HepG2 (cell line): ENCODE data around the gene PLEKHG7. TPM values are rescaled to one million over a fixed set of nuclear protein-coding genes. Genes with fewer than 3 reads are reported as not detected.

Source experiments
- ATAC-seq: fragments of 200-7000 bp; cut with Tn5 transposase; 3 replicates; pipeline ENCODE4 v1.9.1; 2020; ENCODE audit warnings: mild to moderate bottlenecking, moderate library complexity
- BruUV-seq: library from RNA; stranded (reverse); fragments of 400-500 nt; replicated peaks from 2 replicates; lab custom pipeline; 2021; lab: Mats Ljungman, UMichigan
- CTCF ChIA-PET: fragments of 300-600 bp; formaldehyde crosslinking; extraction: SDS; loops from one replicate; lab custom pipeline; 2021; ENCODE audit warnings: low total read pairs, inconsistent platforms, low intra/inter-chr PET ratio; lab: Yijun Ruan, JAX
- POLR2A ChIA-PET: fragments of 350-600 bp; sonication (Branson Sonifier 250); formaldehyde crosslinking; loops from one replicate; lab custom pipeline; 2020; ENCODE audit warnings: antibody characterized with exemption, inconsistent platforms; lab: Yijun Ruan, JAX
- DNase-seq: peaks from one replicate; pipeline ENCODE4 v3.0.0-alpha.2; 2015; ENCODE audit warnings: low spot score
- FAIRE-seq: peaks from 3 replicates; lab custom pipeline; 2011; peaks lifted over from hg19 to GRCh38; lab: Jason Lieb, UNC
- H2AFZ ChIP-seq: one replicate; pipeline ENCODE4 v1.6.1; 2011; ENCODE audit warnings: low read length, inconsistent platforms
- H3K27ac ChIP-seq: fragments of 300-600 bp; 3 replicates; pipeline ENCODE4 v1.8.0; 2011; ENCODE audit warnings: mixed run types, mild to moderate bottlenecking, mixed read lengths, low read length, inconsistent platforms; ENCODE audit not compliant: insufficient read depth; ENCODE audit errors: extremely low read length
- H3K27me3 ChIP-seq, 2 experiments: fragments of 200-600 bp in 1 of 2; 2 replicates in 1 of 2; 3 replicates in 1 of 2; pipeline versions ENCODE4 v1.6.0 to v1.8.0; 2011; ENCODE audit warnings: low read length in 2 of 2, mild to moderate bottlenecking in 2 of 2, moderate library complexity in 2 of 2, inconsistent platforms in 1 of 2; ENCODE audit not compliant: insufficient read depth in 2 of 2, control insufficient read depth in 1 of 2
- H3K36me3 ChIP-seq, 2 experiments: fragments of 200-600 bp in 1 of 2; replicated peaks in 1 of 2; 2 replicates in 1 of 2; 3 replicates in 1 of 2; pipeline versions ENCODE4 v1.5.1 to v1.8.0; 2011; ENCODE audit warnings: low read length in 2 of 2, inconsistent platforms in 1 of 2; ENCODE audit not compliant: insufficient read depth in 2 of 2, control insufficient read depth in 1 of 2
- H3K4me1 ChIP-seq: 2 replicates; pipeline ENCODE4 v1.5.1; 2012; ENCODE audit warnings: low read length, inconsistent platforms; ENCODE audit not compliant: insufficient read depth
- H3K4me2 ChIP-seq: 2 replicates; pipeline ENCODE4 v1.6.0; 2011; ENCODE audit warnings: low read depth, low read length, inconsistent platforms
- H3K4me3 ChIP-seq, 3 experiments: fragments of 200-600 bp in 1 of 3; sonication (generic), shearing (Covaris generic) in 1 of 3; replicated peaks in 1 of 3; 2 replicates each; pipeline ENCODE4 v1.5.1; 2011 to 2016; ENCODE audit warnings: low read length in 3 of 3, inconsistent platforms in 2 of 3, low read depth in 2 of 3, mild to moderate bottlenecking in 2 of 3, control low read depth in 1 of 3, mixed read lengths in 1 of 3; ENCODE audit not compliant: insufficient read depth in 1 of 3
- H3K79me2 ChIP-seq: one replicate; pipeline ENCODE4 v1.6.1; 2011; ENCODE audit warnings: low read length, inconsistent platforms; ENCODE audit not compliant: insufficient read depth
- H3K9ac ChIP-seq: 2 replicates; pipeline ENCODE4 v1.6.0; 2011; ENCODE audit warnings: mild to moderate bottlenecking, low read depth, low read length, inconsistent platforms; ENCODE audit not compliant: insufficient read depth
- H3K9me3 ChIP-seq: 2 replicates; pipeline ENCODE4 v1.5.1; 2012; ENCODE audit warnings: mild to moderate bottlenecking, low read length
- H4K20me1 ChIP-seq: 2 replicates; pipeline ENCODE4 v1.6.0; 2011; ENCODE audit warnings: inconsistent platforms, mild to moderate bottlenecking, low read length, moderate library complexity; ENCODE audit not compliant: insufficient read depth
- ATF1 ChIP-seq: IDR thresholded peaks from 2 replicates; pipeline ENCODE4 v1.6.1; 2016; ENCODE audit warnings: mild to moderate bottlenecking, control low read depth
- ATM ChIP-seq: fragments of 450-650 bp; IDR thresholded peaks from 2 replicates; pipeline ENCODE4 v1.7.1; 2017; ENCODE audit warnings: mild to moderate bottlenecking, borderline replicate concordance
- GATAD2A ChIP-seq: IDR thresholded peaks from 2 replicates; pipeline ENCODE4 v1.6.1; 2016
- NFIC ChIP-seq: IDR thresholded peaks from 2 replicates; pipeline ENCODE4 v1.6.1; 2012; ENCODE audit warnings: mild to moderate bottlenecking, low read length, inconsistent platforms
- NFKBIZ ChIP-seq: IDR thresholded peaks from 2 replicates; pipeline ENCODE4 v1.6.1; 2018; ENCODE audit warnings: missing genetic modification reagents, missing compliant biosample characterization
- SMARCC2 ChIP-seq: fragments of 450-650 bp; IDR thresholded peaks from 2 replicates; pipeline ENCODE4 v1.6.1; 2017; ENCODE audit warnings: antibody characterized with exemption, mild to moderate bottlenecking
- THYN1 ChIP-seq: sonication (generic); formaldehyde crosslinking; IDR thresholded peaks from 2 replicates; pipeline ENCODE4 v1.8.1; 2023; ENCODE audit warnings: low read depth, mild to moderate bottlenecking, moderate library complexity, missing genetic modification reagents, borderline replicate concordance
- ZBTB1 ChIP-seq: sonication (generic); formaldehyde crosslinking; IDR thresholded peaks from 2 replicates; pipeline ENCODE4 v1.4.0; 2020; ENCODE audit warnings: missing genetic modification reagents, borderline replicate concordance
- ZMAT3 ChIP-seq: sonication (generic); formaldehyde crosslinking; conservative IDR thresholded peaks from 2 replicates; pipeline ENCODE4 v1.7.0; 2021; ENCODE audit warnings: missing genetic modification reagents
- ZNF20 ChIP-seq: sonication (generic); formaldehyde crosslinking; IDR thresholded peaks from 2 replicates; pipeline ENCODE4 v1.4.0; 2020; ENCODE audit warnings: mild to moderate bottlenecking, moderate library complexity, missing genetic modification reagents
- WGBS: methylation state at CpG from one replicate; pipeline ENCODE4 v1.1.6; 2017; ENCODE audit warnings: low lambda C conversion rate; 5-methylcytosine and 5-hydroxymethylcytosine counted together
- in situ Hi-C: cut with HindIII; loops from 2 replicates; pipeline ENCODE4 v1.10.0; 2017; ENCODE audit warnings: low pct_unique_long_range_greater_than_20kb; ENCODE audit not compliant: extremely low pct_ligation_motif_present
- intact Hi-C: fragments of 100-400 bp; cut with micrococcal nuclease; formaldehyde crosslinking; loops from one replicate; pipeline ENCODE4 v1.10.0; 2022; ENCODE audit not compliant: unreplicated experiment
- polyA plus RNA-seq, 8 experiments: library from polyadenylated mRNA; depleted of rRNA in 3 of 8; stranded (reverse) in 7 of 8; unstranded in 1 of 8; fragments of >200 nt; fragmentation: Illumina TruSeq in 4 of 8; extraction: Trizol in 4 of 8; gene quantifications; 2 replicates each; pipeline versions ENCODE4 v1.2.1 to v1.2.3, GENCODE V29; 2011 to 2016; ENCODE audit warnings: low read depth in 4 of 8, missing spikeins in 1 of 8, mixed read lengths in 1 of 8; ENCODE audit not compliant: insufficient read depth in 1 of 8
- total RNA-seq, 5 experiments: library from RNA; depleted of rRNA; stranded (reverse); fragments of >200 nt; fragmentation: Illumina TruSeq; extraction: Trizol; gene quantifications; 2 replicates each; pipeline ENCODE4 v1.2.3, GENCODE V29; 2016; ENCODE audit warnings: low read depth in 1 of 5
- TF ChIP-seq, protein P1 (sequence below): sonication (generic); formaldehyde crosslinking; IDR thresholded peaks from 2 replicates; pipeline ENCODE4 v1.4.0; 2020; ENCODE audit warnings: missing genetic modification reagents, borderline replicate concordance
- TF ChIP-seq, protein P2 (sequence below): IDR thresholded peaks from 2 replicates; pipeline ENCODE4 v1.6.1; 2016; ENCODE audit warnings: low read depth, borderline replicate concordance
- TF ChIP-seq, protein P3 (sequence below): sonication (generic); formaldehyde crosslinking; IDR thresholded peaks from 2 replicates; pipeline ENCODE4 v1.8.0; 2022; ENCODE audit warnings: missing genetic modification reagents, mild to moderate bottlenecking, borderline replicate concordance
- TF ChIP-seq, protein P4 (sequence below): sonication (generic); formaldehyde crosslinking; IDR thresholded peaks from 2 replicates; pipeline ENCODE4 v1.4.0; 2020; ENCODE audit warnings: missing genetic modification reagents

The PLEKHG7 gene
- total and polyA plus RNA-seq, 2 of the 13 experiments (the other 11 are each of a cell fraction or from before 2014, with no cell fraction given), result not detected

DNA sequence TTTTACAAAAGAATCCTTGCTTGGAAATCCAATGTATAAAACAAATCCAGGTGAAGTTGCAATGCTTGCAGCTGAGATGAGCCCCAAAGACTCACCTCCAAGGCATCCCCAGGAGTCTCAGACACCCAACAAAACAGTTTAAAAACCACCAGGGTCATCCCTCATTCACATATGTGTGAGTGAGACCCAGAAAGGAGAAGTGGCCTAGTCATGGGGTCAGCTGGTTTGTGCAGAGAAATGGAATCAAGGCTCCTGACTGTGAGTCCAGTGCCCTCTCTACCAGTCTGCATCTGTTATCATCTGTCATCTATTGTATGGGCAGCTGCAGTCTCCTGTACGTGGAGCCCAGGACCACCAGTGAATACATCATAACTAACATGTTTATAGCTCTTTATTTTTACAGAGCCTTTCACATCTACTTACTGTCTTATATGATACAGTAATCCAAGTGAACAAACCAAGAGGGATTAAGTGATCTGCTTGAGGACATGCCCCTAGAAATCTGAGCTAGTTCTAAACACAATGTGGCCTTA is 27.1 kb downstream of the PLEKHG7 start:
- intact Hi-C loops, result no loop called here
- POLR2A ChIA-PET, result no interaction called here
- in situ Hi-C loops, result no loop called here
- TF ChIP-seq NFIC, result no peak
- TF ChIP-seq, protein P1, sequence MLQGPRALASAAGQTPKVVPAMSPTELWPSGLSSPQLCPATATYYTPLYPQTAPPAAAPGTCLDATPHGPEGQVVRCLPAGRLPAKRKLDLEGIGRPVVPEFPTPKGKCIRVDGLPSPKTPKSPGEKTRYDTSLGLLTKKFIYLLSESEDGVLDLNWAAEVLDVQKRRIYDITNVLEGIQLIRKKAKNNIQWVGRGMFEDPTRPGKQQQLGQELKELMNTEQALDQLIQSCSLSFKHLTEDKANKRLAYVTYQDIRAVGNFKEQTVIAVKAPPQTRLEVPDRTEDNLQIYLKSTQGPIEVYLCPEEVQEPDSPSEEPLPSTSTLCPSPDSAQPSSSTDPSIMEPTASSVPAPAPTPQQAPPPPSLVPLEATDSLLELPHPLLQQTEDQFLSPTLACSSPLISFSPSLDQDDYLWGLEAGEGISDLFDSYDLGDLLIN, result no peak
- TF ChIP-seq ZMAT3 (CRISPR knock-in tag), result no peak
- TF ChIP-seq SMARCC2, result no peak
- CTCF ChIA-PET, result no interaction called here
- H3K4me1 ChIP-seq, result no peaks in the 10 kb centered on the region
- H3K4me3 ChIP-seq, result no peak overlapping the region
- no peaks in the 10 kb centered on the region for H3K9me3 ChIP-seq
- no peak for FAIRE-seq
- H3K4me2 ChIP-seq, result no peak overlapping the region
- ATAC-seq, result no peak
- no peak for DNase-seq
- H3K27me3 ChIP-seq, result no peaks in the 10 kb centered on the region; a peak in 1 of 5 replicates
- no peaks in the 10 kb centered on the region for H3K36me3 ChIP-seq
- no peaks in the 10 kb centered on the region for H3K79me2 ChIP-seq
- WGBS, result 0% methylated on average over 1 of the region's 1 CpG
- H2AFZ ChIP-seq, result no peak overlapping the region
- BruUV-seq, result no TSS peak
- H3K9ac ChIP-seq, result no peak overlapping the region
- no peak overlapping the region for H3K27ac ChIP-seq
- no peaks in the 10 kb centered on the region for H4K20me1 ChIP-seq

DNA sequence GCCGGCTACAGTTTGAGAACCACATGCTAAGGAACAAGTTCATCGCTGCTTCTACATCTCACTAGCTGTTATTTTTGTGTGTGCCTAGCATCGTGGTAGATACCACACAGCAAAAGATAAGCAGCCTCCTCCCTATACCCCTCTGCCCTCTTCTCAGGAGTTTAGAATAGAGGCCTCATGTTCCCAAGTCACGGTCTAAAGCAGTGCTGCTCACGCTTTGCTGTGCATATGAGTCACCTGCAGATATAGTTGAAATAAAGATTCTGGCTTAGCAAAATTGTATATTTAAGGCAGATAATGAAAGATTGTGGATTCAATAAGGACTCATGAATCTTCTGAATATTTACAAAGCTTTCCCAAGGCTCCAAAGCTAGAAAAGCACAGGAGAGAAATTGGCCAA is 28.0 kb downstream of the PLEKHG7 start:
- Histone ChIP-seq H3K4me1 (no peaks in the 10 kb centered on the region), H3K79me2 (no peaks in the 10 kb centered on the region), H3K9ac (no peak overlapping the region), H3K27ac (no peak overlapping the region), H3K36me3 (no peaks in the 10 kb centered on the region), H3K4me3 (no peak overlapping the region), H3K9me3 (no peaks in the 10 kb centered on the region), H3K4me2 (no peak overlapping the region), H2AFZ (no peak overlapping the region), H4K20me1 (no peaks in the 10 kb centered on the region), H3K27me3 (peaks cover 0 to 3% of the 10 kb centered on the region in 2 experiments; a peak in 1 of 5 replicates)
- no peak for FAIRE-seq
- BruUV-seq, result no TSS peak
- POLR2A ChIA-PET, result no interaction called here
- intact Hi-C loops, result no loop called here
- in situ Hi-C loops, result no loop called here
- no peak for ATAC-seq
- CTCF ChIA-PET, result no interaction called here
- no peak for DNase-seq
- TF ChIP-seq, protein P2, sequence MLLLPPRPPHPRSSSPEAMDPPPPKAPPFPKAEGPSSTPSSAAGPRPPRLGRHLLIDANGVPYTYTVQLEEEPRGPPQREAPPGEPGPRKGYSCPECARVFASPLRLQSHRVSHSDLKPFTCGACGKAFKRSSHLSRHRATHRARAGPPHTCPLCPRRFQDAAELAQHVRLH (CRISPR knock-in tag), result no peak
- TF ChIP-seq, protein P3, sequence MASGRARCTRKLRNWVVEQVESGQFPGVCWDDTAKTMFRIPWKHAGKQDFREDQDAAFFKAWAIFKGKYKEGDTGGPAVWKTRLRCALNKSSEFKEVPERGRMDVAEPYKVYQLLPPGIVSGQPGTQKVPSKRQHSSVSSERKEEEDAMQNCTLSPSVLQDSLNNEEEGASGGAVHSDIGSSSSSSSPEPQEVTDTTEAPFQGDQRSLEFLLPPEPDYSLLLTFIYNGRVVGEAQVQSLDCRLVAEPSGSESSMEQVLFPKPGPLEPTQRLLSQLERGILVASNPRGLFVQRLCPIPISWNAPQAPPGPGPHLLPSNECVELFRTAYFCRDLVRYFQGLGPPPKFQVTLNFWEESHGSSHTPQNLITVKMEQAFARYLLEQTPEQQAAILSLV, result no peak
- TF ChIP-seq ATM (no peak), ZNF20 (CRISPR knock-in tag) (no peak), THYN1 (CRISPR knock-in tag) (no peak), NFKBIZ (CRISPR knock-in tag) (no peak), ATF1 (no peak), GATAD2A (no peak), ZBTB1 (CRISPR knock-in tag) (no peak)
- TF ChIP-seq, protein P4, sequence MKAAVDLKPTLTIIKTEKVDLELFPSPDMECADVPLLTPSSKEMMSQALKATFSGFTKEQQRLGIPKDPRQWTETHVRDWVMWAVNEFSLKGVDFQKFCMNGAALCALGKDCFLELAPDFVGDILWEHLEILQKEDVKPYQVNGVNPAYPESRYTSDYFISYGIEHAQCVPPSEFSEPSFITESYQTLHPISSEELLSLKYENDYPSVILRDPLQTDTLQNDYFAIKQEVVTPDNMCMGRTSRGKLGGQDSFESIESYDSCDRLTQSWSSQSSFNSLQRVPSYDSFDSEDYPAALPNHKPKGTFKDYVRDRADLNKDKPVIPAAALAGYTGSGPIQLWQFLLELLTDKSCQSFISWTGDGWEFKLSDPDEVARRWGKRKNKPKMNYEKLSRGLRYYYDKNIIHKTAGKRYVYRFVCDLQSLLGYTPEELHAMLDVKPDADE (CRISPR knock-in tag), result no peak
- 46% methylated on average over 5 of the region's 5 CpGs for WGBS
